Measurements from ENCODE around the gene RRP12. TPM values are rescaled to one million over a fixed set of nuclear protein-coding genes. Genes with fewer than 3 reads are reported as not detected.

Gene RRP12
- total RNA-seq, 4 donors from 2014 or later: 14.8 to 27.6 (median 25.0) TPM

GRCh38 chr10:97445357-97445721, 44.2 kb upstream of the RRP12 start:
- H3K9me3 ChIP-seq: no peaks in the 10 kb centered on the region
- no peaks in the 10 kb centered on the region for H3K36me3 ChIP-seq
- TF ChIP-seq CTCF (IDR thresholded peaks at IDR 0.05) (no peak), POLR2A (IDR thresholded peaks at IDR 0.05) (no peak)
- intact Hi-C loops (cut with DNase I; ENCODE audit: low total_unique reads): no loop called here
- peak overlapping the region; percentile 68 to 70 for H3K27ac ChIP-seq
- peak overlapping the region; percentile 65 to 88 for H3K4me3 ChIP-seq
- no peaks in the 10 kb centered on the region for H3K27me3 ChIP-seq
- no peaks in the 10 kb centered on the region for H3K4me1 ChIP-seq
- DNase-seq: no peak

- Histone ChIP-seq H3K9me3 (no peaks in the 10 kb centered on the region), H3K27me3 (no peaks in the 10 kb centered on the region), H3K4me1 (no peaks in the 10 kb centered on the region), H3K4me3 (no peak overlapping the region), H3K27ac (no peak overlapping the region), H3K36me3 (no peaks in the 10 kb centered on the region)
- TF ChIP-seq CTCF (IDR thresholded peaks at IDR 0.05) (no peak), POLR2A (IDR thresholded peaks at IDR 0.05) (no peak)
- intact Hi-C loops (cut with DNase I; ENCODE audit: low total_unique reads): no loop called here
- no peak for DNase-seq
Measured at GRCh38 chr10:97444212-97444611, 43.1 kb upstream of the RRP12 start.

GRCh38 chr10:97442277-97442676, 41.1 kb upstream of the RRP12 start:
- Histone ChIP-seq H3K36me3 (no peaks in the 10 kb centered on the region), H3K9me3 (no peaks in the 10 kb centered on the region), H3K4me1 (no peaks in the 10 kb centered on the region), H3K4me3 (no peak overlapping the region), H3K27ac (no peak overlapping the region), H3K27me3 (no peaks in the 10 kb centered on the region)
- DNase-seq: no peak
- no peak for TF ChIP-seq POLR2A (IDR thresholded peaks at IDR 0.05)
- no peak for TF ChIP-seq CTCF (IDR thresholded peaks at IDR 0.05)
- intact Hi-C loops (cut with DNase I; ENCODE audit: low total_unique reads): no loop called here

GRCh38 chr10:97435211-97435610, 34.1 kb upstream of the RRP12 start:
- Histone ChIP-seq H3K36me3 (no peaks in the 10 kb centered on the region), H3K4me3 (no peak overlapping the region), H3K27ac (no peak overlapping the region), H3K9me3 (no peaks in the 10 kb centered on the region), H3K27me3 (no peaks in the 10 kb centered on the region), H3K4me1 (no peaks in the 10 kb centered on the region)
- no peak for DNase-seq
- intact Hi-C loops (cut with DNase I; ENCODE audit: low total_unique reads): no loop called here
- TF ChIP-seq CTCF (IDR thresholded peaks at IDR 0.05) (no peak), POLR2A (IDR thresholded peaks at IDR 0.05) (no peak)

GRCh38 chr10:97434557-97434956, 33.4 kb upstream of the RRP12 start:
- TF ChIP-seq CTCF (IDR thresholded peaks at IDR 0.05) (no peak), POLR2A (IDR thresholded peaks at IDR 0.05) (no peak)
- Histone ChIP-seq H3K27ac (no peak overlapping the region), H3K4me1 (no peaks in the 10 kb centered on the region), H3K4me3 (no peak overlapping the region), H3K9me3 (no peaks in the 10 kb centered on the region), H3K27me3 (no peaks in the 10 kb centered on the region), H3K36me3 (no peaks in the 10 kb centered on the region)
- DNase-seq: no peak
- intact Hi-C loops (cut with DNase I; ENCODE audit: low total_unique reads): no loop called here

All from uterus (tissue), 4 donors.